ENCODE measurements around the gene LIPE.
A peak's percentile ranks its signal among the peaks of the same experiment; 100 is the strongest.
"Not testable (repeated sequence)": the region's sequence is repeated elsewhere in the genome, so short reads cannot be mapped to it uniquely, and the experiment has no call there.

The LIPE gene

GRCh38 chr19:42427313-42427712 lies at the start of gene LIPE:
Gene LIPE, minus strand, starts transcription at chr19:42427388. Its CDS starts 239 bp downstream, at chr19:42427149.
- no peak for DNase-seq

GRCh38 chr19:42475366-42475765 lies 48.2 kb upstream of the LIPE start:
- DNase-seq = no peak

- DNase-seq = no peak
Measured at GRCh38 chr19:42474743-42475142, 47.6 kb upstream of the LIPE start.

GRCh38 chr19:42473686-42474085 lies 46.5 kb upstream of the LIPE start:
- DNase-seq = no peak

GRCh38 chr19:42472402-42473147 lies 45.4 kb upstream of the LIPE start:
- DNase-seq = no peak

GRCh38 chr19:42471554-42472249 lies 44.5 kb upstream of the LIPE start:
- DNase-seq = no peak

GRCh38 chr19:42469311-42470235 lies 42.4 kb upstream of the LIPE start:
- no peak for DNase-seq

GRCh38 chr19:42468273-42468796 lies 41.1 kb upstream of the LIPE start:
- no peak for DNase-seq

- DNase-seq = no peak
Measured at GRCh38 chr19:42467183-42467760, 40.1 kb upstream of the LIPE start.

GRCh38 chr19:42466521-42467182 lies 39.5 kb upstream of the LIPE start:
- DNase-seq = no peak

- no peak for DNase-seq
Measured at GRCh38 chr19:42465827-42466280, 38.7 kb upstream of the LIPE start.

- DNase-seq = no peak
Measured at GRCh38 chr19:42461700-42462324, 34.6 kb upstream of the LIPE start.

- not testable (repeated sequence) for DNase-seq
Measured at GRCh38 chr19:42461231-42461630, 34.0 kb upstream of the LIPE start.

GRCh38 chr19:42459926-42460325 lies 32.7 kb upstream of the LIPE start:
- DNase-seq = no peak

- no peak for DNase-seq
Measured at GRCh38 chr19:42455621-42456081, 28.5 kb upstream of the LIPE start.

GRCh38 chr19:42455086-42455485 lies 27.9 kb upstream of the LIPE start:
- no peak for DNase-seq

- no peak for DNase-seq
Measured at GRCh38 chr19:42452590-42452989, 25.4 kb upstream of the LIPE start.

GRCh38 chr19:42450314-42450934 lies 23.2 kb upstream of the LIPE start:
- peak; percentile 88 for DNase-seq

GRCh38 chr19:42448306-42448705 lies 21.1 kb upstream of the LIPE start:
- DNase-seq = not testable (repeated sequence)

GRCh38 chr19:42445948-42446347 lies 18.8 kb upstream of the LIPE start:
- DNase-seq = no peak

GRCh38 chr19:42443944-42444398 lies 16.8 kb upstream of the LIPE start:
- DNase-seq = no peak

Measured in hematopoietic multipotent progenitor cell treated with erythropoietin and hydrocortisone succinate and interleukin-3 and kit ligand, for 8 days (in vitro differentiated cells).